LHCN-M2 (cell line): ENCODE measurements around the gene GGA3. TPM values are rescaled to one million over a fixed set of nuclear protein-coding genes. Genes with fewer than 3 reads are reported as not detected.
A peak's percentile ranks its signal among the peaks of the same experiment; 100 is the strongest.

ENCODE experiments used
- DNase-seq: peaks from one replicate; pipeline ENCODE4 v3.0.0-alpha.2; 2012; ENCODE audit warnings: low read depth
- total RNA-seq: library from RNA; depleted of rRNA; stranded (reverse); fragments of >200 nt; gene quantifications from 2 replicates; pipeline ENCODE4 v1.2.3, GENCODE V29; 2014

The GGA3 gene
- total RNA-seq, 1 experiment from 2014 or later: 14.7 TPM

- DNase-seq: no peak
These were observed 16.4 kb downstream of the GGA3 start for GRCh38 chr17:75245011-75245410.

DNA sequence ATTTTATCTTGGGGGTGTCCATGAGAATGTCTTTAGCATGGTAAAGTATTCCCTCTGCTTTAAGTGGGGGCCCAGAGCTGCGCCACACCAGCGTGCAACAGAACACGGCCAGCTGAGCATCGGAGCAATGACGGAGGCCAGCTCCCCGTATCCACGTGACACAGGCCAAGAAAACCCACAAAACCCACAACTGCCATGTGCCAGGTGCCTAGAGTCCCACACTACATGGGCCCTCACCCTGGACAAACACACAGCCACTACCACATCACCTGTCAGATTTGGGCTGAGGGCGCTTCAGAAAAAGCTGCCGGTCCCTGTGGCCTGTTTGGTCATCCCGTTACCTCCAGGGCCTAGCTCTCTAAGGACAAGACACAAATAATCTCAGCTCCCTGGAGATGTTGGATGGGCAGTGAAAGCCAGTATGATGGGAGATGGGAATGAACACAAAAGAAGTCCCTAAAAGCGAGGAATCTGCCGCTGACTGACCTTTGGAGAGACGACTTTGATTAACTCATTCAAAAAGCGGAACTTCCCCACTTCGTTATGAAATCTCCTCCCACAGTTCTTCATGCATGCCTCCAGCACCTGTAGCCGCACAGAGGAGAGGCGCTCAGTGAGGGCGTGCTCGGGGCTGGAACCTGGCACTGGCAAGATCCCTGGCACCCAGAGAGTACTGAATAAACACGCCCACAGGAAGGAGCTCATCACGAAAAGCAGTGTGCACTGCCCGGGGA, 17.1 kb downstream of the GGA3 start:
- no peak for DNase-seq

GRCh38 chr17:75242461-75243042, 18.9 kb downstream of the GGA3 start:
- DNase-seq: no peak

DNA sequence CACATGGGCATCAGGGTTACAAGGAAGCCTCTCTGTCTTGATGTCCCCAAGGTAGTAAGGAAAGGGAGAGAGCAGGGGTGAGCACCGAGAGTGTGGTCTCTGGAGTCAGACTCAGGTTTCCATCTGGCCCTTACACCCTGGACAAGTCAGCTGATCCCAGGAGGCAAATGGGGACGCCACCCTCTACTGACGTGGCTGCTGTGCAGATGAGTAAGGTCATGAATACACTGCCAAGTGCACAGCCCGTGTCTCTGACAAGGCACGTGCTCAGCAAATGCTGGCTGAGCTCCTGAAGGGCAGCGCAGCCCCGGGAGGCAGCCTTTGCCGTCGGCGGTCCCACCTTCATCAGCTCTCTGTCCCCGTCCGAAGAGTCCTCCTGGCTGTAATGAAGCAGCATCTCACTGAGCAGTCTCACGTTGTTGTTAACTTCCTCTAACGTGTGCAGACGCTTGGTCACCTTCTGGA, 19.4 kb downstream of the GGA3 start:
- DNase-seq: peak; percentile 87

- DNase-seq: peak; percentile 80
These were observed 19.9 kb downstream of the GGA3 start for GRCh38 chr17:75241502-75241901.

- peak; percentile 75 for DNase-seq
These were observed 20.3 kb downstream of the GGA3 start for GRCh38 chr17:75241143-75241430.

- DNase-seq: peak; percentile 39
These were observed 20.8 kb downstream of the GGA3 start for GRCh38 chr17:75240394-75241142.

DNA sequence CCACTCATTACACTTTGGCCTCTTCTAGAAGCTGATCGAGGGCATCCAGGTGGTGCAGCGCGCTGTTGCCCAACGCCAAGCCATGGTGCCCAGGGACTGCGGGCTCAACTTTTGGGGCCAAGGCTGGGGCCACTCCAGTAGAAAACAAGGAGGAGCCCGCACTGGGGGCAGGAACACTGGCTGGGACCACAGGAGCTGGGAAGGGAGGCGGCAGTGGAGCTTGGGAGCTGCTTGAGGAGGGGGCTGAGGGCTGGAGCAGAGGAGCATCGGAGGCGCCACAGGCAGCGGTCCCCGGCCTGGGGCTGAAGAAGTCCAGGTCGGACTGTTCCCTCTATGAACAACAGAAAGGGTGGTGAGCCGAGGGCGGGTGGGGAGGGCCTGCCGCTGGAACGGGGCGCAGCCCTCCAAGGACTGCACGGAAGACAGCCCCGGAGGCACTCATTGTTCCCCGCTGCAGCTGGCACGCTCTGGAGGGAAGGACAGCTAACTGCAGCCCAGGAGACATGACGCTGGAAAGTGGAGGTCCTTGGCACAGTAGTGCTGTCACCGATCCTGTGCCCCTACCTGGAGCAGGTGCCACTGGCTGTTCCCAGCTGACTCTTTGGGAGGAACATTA, 21.5 kb downstream of the GGA3 start:
- DNase-seq: no peak

DNA sequence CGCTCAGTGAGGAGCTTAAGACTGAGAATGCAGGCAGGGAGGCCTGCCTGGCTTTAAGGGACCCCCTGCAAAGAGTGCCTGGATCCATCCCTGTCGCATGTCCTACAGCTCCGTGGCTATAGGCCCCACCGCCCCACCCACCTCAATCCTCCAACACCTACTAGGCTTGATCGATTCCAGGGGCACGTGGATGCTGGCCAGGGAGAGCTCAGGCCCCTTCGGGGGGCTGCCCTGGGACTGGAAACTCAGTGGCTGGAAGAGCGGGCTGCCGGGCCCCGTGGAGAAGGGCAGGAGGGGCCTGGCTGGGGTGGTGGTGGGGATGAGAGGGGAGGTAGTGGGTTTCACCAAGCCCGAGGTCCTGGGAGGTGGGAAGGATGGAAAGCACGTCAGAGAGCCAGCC, 22.2 kb downstream of the GGA3 start:
- no peak for DNase-seq

DNA sequence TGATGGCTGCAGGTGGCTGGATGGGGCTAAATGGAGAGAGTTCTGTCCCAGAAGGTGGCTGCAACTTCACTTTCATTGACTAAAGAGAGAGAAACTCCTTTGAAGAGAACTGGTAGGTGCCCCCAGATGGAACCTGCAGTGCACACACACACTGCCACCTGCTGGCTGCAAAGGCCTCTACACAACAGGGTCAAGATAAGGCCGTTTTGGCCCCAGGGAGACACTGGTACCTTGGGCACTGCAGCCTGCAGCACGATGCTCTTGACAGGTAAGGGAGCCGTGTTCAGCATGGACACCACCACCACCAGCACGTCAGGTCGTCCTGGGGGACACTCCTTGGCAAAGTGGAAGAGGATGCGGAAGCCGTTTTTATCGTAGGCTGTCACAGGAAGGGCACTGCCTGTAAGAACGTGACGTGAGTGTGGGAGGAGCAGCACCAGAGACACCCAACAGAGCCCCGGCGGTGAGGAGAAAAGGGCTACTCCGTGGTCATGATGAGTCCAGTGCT, 22.7 kb downstream of the GGA3 start:
- DNase-seq: peak; percentile 61

GRCh38 chr17:75238020-75238580, 23.3 kb downstream of the GGA3 start:
- no peak for DNase-seq

- DNase-seq: no peak
These were observed 24.0 kb downstream of the GGA3 start for GRCh38 chr17:75237100-75238014.

GRCh38 chr17:75232786-75233185, 28.6 kb downstream of the GGA3 start:
- DNase-seq: no peak

- DNase-seq: no peak
These were observed 29.5 kb downstream of the GGA3 start for GRCh38 chr17:75231741-75232464.

GRCh38 chr17:75231071-75231470, 30.3 kb downstream of the GGA3 start:
- no peak for DNase-seq

- no peak for DNase-seq
These were observed 32.6 kb downstream of the GGA3 start for GRCh38 chr17:75228847-75229246.

- DNase-seq: no peak
These were observed 33.1 kb downstream of the GGA3 start for GRCh38 chr17:75228305-75228704.

- DNase-seq: no peak
These were observed 33.7 kb downstream of the GGA3 start for GRCh38 chr17:75227729-75228128.

DNA sequence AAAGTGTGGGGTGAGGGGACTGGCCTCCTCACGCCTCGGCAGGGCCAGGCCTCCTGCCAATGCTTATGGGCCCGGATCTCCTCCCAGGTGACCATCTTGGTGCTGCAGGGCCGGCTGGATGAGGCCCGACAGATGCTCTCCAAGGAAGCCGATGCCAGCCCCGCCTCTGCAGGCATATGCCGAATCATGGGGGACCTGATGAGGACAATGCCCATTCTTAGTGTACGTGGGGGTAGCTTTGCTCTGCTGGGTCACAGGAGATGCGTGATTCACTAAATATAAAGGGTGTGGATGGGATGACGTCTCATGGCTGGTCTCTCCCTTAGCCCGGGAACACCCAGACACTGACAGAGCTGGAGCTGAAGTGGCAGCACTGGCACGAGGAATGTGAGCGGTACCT, 36.4 kb downstream of the GGA3 start:
- no peak for DNase-seq

DNA sequence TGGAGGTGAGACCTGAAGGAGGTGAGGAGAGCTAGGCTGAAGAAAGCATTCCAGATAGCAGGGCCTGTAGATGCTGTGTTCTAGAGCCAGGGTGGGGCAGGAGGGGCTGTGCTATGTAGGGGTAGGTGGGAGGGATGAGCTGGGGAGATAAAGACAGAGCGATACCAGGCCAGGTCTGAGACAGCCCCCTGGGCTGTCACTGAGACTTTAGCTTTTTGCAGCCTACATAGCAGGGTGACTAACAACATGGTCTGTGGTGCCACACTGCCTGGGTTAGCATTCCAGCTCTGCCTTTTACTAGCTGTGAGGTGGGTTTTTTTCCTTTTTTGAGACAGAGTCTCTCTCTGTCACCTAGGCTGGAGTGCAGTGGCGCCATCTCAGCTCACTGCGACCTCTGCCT, 41.6 kb downstream of the GGA3 start:
- no peak for DNase-seq
